OCI-LY1 (cell line): ENCODE measurements around the gene RNF44.
A peak's percentile ranks its signal among the peaks of the same experiment; 100 is the strongest.

Experiments used
- EZH2 ChIP-seq: fragments of 200-600 bp; sonication (generic), shearing (Covaris generic); IDR thresholded peaks from 2 replicates; pipeline ENCODE4 v1.8.0; 2017; ENCODE audit warnings: borderline replicate concordance, mixed run types, mild to moderate bottlenecking, antibody characterized with exemption, low read length, moderate library complexity, mixed read lengths
- TF ChIP-seq, protein P1 (sequence below): fragments of 200-600 bp; sonication (generic), shearing (Covaris generic); IDR thresholded peaks from 2 replicates; pipeline ENCODE4 v1.5.1; 2017; ENCODE audit warnings: mild to moderate bottlenecking, antibody characterized with exemption, low read length, moderate library complexity, mixed read lengths

DNA sequence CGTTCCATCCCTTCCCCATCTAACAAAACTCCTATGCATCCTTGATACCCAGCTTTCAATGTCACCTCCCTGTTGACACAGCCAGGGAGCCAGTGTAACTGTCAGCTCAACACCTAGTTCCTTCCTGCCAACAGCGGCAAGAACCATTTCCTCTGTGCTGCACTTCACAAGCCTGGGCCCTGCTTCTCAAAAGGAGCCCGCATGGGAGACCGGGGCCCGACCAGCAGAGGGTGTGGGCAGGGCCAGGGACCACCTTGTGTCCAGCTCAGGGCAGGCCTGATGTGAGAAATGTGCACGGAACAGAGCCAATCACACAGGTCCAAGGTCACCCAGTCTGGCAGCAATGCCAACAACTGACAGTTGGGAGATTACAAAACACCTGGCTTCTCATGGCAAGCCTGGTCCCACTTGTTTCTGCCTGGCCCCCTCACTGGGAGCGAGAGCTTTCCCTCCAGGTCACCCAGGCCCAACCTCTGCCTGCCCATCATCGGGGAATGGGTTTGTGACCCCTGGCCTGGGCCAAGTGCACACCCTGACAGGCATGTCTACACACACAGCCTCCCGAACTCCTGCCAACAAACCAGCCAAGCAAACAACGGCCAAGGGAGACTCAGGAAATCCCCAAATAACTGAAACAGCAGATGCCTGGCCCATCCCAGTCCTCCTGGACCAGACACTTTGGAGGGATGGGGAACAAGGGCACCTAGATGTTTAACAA is 3.1 kb downstream of the RNF44 start:
- no peak for TF ChIP-seq EZH2
- TF ChIP-seq, protein P1, sequence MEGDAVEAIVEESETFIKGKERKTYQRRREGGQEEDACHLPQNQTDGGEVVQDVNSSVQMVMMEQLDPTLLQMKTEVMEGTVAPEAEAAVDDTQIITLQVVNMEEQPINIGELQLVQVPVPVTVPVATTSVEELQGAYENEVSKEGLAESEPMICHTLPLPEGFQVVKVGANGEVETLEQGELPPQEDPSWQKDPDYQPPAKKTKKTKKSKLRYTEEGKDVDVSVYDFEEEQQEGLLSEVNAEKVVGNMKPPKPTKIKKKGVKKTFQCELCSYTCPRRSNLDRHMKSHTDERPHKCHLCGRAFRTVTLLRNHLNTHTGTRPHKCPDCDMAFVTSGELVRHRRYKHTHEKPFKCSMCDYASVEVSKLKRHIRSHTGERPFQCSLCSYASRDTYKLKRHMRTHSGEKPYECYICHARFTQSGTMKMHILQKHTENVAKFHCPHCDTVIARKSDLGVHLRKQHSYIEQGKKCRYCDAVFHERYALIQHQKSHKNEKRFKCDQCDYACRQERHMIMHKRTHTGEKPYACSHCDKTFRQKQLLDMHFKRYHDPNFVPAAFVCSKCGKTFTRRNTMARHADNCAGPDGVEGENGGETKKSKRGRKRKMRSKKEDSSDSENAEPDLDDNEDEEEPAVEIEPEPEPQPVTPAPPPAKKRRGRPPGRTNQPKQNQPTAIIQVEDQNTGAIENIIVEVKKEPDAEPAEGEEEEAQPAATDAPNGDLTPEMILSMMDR: peak; percentile 15; the same call in 1 of the 2 replicates
